ENCODE data around the gene CTSD. TPM values are rescaled to one million over a fixed set of nuclear protein-coding genes. Genes with fewer than 3 reads are reported as not detected.

Gene CTSD
- total RNA-seq, 1 experiment from 2014 or later = 127 TPM

DNA sequence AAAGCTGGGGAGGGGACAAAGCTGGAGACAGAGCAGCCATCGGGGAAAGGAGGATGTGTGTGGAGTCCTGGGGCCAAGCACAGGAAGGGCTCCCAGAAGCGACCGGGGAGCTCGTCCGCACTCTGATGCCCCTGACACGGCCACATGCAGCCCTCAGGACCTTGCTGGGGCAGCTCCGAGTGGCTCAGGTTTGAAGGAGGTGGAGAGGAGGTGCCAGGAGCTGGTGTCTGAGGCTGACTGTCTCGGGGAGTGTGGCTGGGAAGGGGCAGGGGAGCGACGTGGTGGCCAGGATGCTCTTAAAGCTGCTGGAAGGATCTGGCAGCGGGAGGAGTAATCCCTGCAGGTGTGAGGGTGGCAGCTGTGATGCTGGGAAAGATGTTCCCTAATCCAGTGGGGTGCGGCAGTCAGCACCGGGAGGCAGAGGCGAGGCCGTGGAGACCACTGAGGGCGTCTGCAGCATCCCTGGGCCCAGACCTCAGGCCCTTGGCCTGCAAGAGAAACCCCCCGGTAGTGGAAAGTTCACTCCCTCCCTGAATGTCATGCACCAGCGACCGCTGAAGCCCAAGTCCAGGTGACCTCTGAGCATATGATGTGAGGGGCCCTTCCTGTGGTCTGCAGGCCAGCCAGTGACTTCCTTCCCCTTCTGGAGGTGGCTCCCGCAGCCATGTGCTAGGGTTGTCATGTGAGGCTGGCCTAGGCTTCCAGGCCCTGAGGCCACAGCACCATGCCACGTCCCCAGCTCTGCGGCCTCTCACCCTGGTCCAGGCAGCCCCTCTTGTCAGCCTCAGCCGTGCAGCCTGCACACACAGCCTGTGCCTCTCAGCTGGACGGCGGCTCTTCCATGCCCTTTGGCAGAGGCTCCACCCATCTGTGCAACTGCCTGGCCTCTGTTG is 17.2 kb upstream of the CTSD start:
- H3K27me3 ChIP-seq (ENCODE audit: insufficient read depth, low read length) = no peaks in the 10 kb centered on the region
- peaks cover 3 to 15% of the 10 kb centered on the region in 2 experiments; a peak in 3 of 4 replicates for H3K4me1 ChIP-seq (ENCODE audit: control insufficient read depth in 1 of 2, insufficient read depth in 2 of 2, low read length in 2 of 2)
- ChIA-PET POLR2A (no interaction called here), CTCF (no interaction called here), RAD21 (ENCODE audit: low non-redundant PET in 1 of 2, low total read pairs in 2 of 2, uncharacterized antibody in 2 of 2, unreplicated experiment in 2 of 2) (no interaction called here)
- H4K20me1 ChIP-seq (ENCODE audit: insufficient read depth) = no peaks in the 10 kb centered on the region
- no peaks in the 10 kb centered on the region for H3K9me3 ChIP-seq (ENCODE audit: control insufficient read depth in 1 of 2, insufficient read depth in 1 of 2, low read depth in 1 of 2, low read length in 2 of 2)
- intact Hi-C loops (cut with micrococcal nuclease) = no loop called here
- H3K4me3 ChIP-seq (replicated peaks in 1 of 2; ENCODE audit: low read depth in 1 of 2, low read length in 2 of 2) = no peak overlapping the region
- H3K27ac ChIP-seq (ENCODE audit: low read depth, low read length) = no peak overlapping the region
- no peaks in the 10 kb centered on the region for H3K9me2 ChIP-seq (ENCODE audit: insufficient read depth)
- no peaks in the 10 kb centered on the region for H3K79me2 ChIP-seq (ENCODE audit: insufficient read depth, low read length)
- TF ChIP-seq CEBPB (IDR thresholded peaks at IDR 0.05; ENCODE audit: low read depth) (no peak), JUND (IDR thresholded peaks at IDR 0.05) (no peak), EZH2phosphoT487 (IDR thresholded peaks at IDR 0.05; ENCODE audit: borderline replicate concordance) (no peak), SP1 (IDR thresholded peaks at IDR 0.05; ENCODE audit: low read depth) (no peak), FOSL1 (IDR thresholded peaks at IDR 0.05; ENCODE audit: low read depth) (no peak), EGR1 (IDR thresholded peaks at IDR 0.05; ENCODE audit: low read depth) (no peak), EZH2 (IDR thresholded peaks at IDR 0.05) (no peak), RAD21 (IDR thresholded peaks at IDR 0.05; ENCODE audit: low read depth) (no peak), SRF (IDR thresholded peaks at IDR 0.05; ENCODE audit: low read depth) (no peak), POLR2A (IDR thresholded peaks at IDR 0.05; ENCODE audit: borderline replicate concordance, extremely low read depth, insufficient read depth, insufficient read length) (no peak)
- TF ChIP-seq, protein P1, sequence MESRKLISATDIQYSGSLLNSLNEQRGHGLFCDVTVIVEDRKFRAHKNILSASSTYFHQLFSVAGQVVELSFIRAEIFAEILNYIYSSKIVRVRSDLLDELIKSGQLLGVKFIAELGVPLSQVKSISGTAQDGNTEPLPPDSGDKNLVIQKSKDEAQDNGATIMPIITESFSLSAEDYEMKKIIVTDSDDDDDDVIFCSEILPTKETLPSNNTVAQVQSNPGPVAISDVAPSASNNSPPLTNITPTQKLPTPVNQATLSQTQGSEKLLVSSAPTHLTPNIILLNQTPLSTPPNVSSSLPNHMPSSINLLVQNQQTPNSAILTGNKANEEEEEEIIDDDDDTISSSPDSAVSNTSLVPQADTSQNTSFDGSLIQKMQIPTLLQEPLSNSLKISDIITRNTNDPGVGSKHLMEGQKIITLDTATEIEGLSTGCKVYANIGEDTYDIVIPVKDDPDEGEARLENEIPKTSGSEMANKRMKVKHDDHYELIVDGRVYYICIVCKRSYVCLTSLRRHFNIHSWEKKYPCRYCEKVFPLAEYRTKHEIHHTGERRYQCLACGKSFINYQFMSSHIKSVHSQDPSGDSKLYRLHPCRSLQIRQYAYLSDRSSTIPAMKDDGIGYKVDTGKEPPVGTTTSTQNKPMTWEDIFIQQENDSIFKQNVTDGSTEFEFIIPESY (IDR thresholded peaks at IDR 0.05; ENCODE audit: extremely low read depth, insufficient replicate concordance, low read length) = no peak
- TF ChIP-seq, protein P2, sequence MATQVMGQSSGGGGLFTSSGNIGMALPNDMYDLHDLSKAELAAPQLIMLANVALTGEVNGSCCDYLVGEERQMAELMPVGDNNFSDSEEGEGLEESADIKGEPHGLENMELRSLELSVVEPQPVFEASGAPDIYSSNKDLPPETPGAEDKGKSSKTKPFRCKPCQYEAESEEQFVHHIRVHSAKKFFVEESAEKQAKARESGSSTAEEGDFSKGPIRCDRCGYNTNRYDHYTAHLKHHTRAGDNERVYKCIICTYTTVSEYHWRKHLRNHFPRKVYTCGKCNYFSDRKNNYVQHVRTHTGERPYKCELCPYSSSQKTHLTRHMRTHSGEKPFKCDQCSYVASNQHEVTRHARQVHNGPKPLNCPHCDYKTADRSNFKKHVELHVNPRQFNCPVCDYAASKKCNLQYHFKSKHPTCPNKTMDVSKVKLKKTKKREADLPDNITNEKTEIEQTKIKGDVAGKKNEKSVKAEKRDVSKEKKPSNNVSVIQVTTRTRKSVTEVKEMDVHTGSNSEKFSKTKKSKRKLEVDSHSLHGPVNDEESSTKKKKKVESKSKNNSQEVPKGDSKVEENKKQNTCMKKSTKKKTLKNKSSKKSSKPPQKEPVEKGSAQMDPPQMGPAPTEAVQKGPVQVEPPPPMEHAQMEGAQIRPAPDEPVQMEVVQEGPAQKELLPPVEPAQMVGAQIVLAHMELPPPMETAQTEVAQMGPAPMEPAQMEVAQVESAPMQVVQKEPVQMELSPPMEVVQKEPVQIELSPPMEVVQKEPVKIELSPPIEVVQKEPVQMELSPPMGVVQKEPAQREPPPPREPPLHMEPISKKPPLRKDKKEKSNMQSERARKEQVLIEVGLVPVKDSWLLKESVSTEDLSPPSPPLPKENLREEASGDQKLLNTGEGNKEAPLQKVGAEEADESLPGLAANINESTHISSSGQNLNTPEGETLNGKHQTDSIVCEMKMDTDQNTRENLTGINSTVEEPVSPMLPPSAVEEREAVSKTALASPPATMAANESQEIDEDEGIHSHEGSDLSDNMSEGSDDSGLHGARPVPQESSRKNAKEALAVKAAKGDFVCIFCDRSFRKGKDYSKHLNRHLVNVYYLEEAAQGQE (IDR thresholded peaks at IDR 0.05; ENCODE audit: low read depth) = no peak
- TF ChIP-seq, protein P3, sequence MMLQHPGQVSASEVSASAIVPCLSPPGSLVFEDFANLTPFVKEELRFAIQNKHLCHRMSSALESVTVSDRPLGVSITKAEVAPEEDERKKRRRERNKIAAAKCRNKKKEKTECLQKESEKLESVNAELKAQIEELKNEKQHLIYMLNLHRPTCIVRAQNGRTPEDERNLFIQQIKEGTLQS (IDR thresholded peaks at IDR 0.05) = no peak
- H3K9ac ChIP-seq (ENCODE audit: low read length) = no peak overlapping the region
- no peak for ATAC-seq
- no peak overlapping the region for H2AFZ ChIP-seq (ENCODE audit: low read depth, low read length, poor library complexity, severe bottlenecking)
- no peak for DNase-seq (ENCODE audit: low read depth, low spot score)
- BruUV-seq (replicated peaks) = no TSS peak
- H3K36me3 ChIP-seq (ENCODE audit: control insufficient read depth in 1 of 2, insufficient read depth in 2 of 2, low read length in 2 of 2) = no peaks in the 10 kb centered on the region
- H3K4me2 ChIP-seq (ENCODE audit: low read length) = no peak overlapping the region

Measured in HCT116 (cell line).